IPS DF 19.7 (cell line): ENCODE results near the gene PFKM.

Source experiments
- DNase-seq: peaks from one replicate; pipeline ENCODE4 v3.0.0-alpha.2; 2013; ENCODE audit warnings: low read depth, low spot score

PFKM gene

GRCh38 chr12:48185181-48185919, 66.2 kb downstream of the PFKM start:
- no peak for DNase-seq

GRCh38 chr12:48187916-48188695, 68.9 kb downstream of the PFKM start:
- no peak for DNase-seq

GRCh38 chr12:48189331-48190125, 70.4 kb downstream of the PFKM start:
- DNase-seq, result no peak

GRCh38 chr12:48191096-48191495, 71.9 kb downstream of the PFKM start:
- no peak for DNase-seq

GRCh38 chr12:48192861-48193260, 73.7 kb downstream of the PFKM start:
- no peak for DNase-seq

- DNase-seq, result no peak
Observed at GRCh38 chr12:48193623-48194022, 74.5 kb downstream of the PFKM start.

GRCh38 chr12:48194799-48195201, 75.6 kb downstream of the PFKM start:
- no peak for DNase-seq
